ENCODE results near the gene NELL2.

Gene NELL2

GRCh38 chr12:44465139-44465538, 411.0 kb downstream of the NELL2 start:
- no peak for DNase-seq (ENCODE audit: low read depth in 2 of 2)

GRCh38 chr12:44464180-44464579, 411.9 kb downstream of the NELL2 start:
- no peak for DNase-seq (ENCODE audit: low read depth in 2 of 2)

- no peak for DNase-seq (ENCODE audit: low read depth in 2 of 2)
These were observed 413.4 kb downstream of the NELL2 start for GRCh38 chr12:44462729-44463128.

GRCh38 chr12:44460261-44460660, 415.9 kb downstream of the NELL2 start:
- DNase-seq (ENCODE audit: low read depth in 2 of 2) = no peak

GRCh38 chr12:44459569-44459968, 416.5 kb downstream of the NELL2 start:
- no peak for DNase-seq (ENCODE audit: low read depth in 2 of 2)

All from stimulated activated CD8-positive, alpha-beta memory T cell treated with anti-CD3 and anti-CD28 coated beads, Interleukin-15, amount 100 ng/mL, for 48 hours (primary cell).